Fibroblast of the conjunctiva (primary cell): ENCODE results near the gene PDE6B.
"Not testable (repeated sequence)": the region's sequence is repeated elsewhere in the genome, so short reads cannot be mapped to it uniquely, and the experiment has no call there.

Experiments used
- DNase-seq: peaks from one replicate; pipeline ENCODE4 v3.0.0-alpha.2; 2010; ENCODE audit warnings: low read depth

Gene PDE6B

GRCh38 chr4:624705-625590 lies at the start of gene PDE6B:
TSS of gene PDE6B (plus strand) at chr4:625573. CDS start at chr4:625627, 54 bp downstream.
- DNase-seq = no peak

- DNase-seq = no peak
Measured at GRCh38 chr4:576245-576821, 49.0 kb upstream of the PDE6B start, which contains the start of gene TMEM271. TSS of gene TMEM271 (minus strand) at chr4:576295. CDS start at chr4:576062, 233 bp downstream.

GRCh38 chr4:576991-577498 lies 48.3 kb upstream of the PDE6B start:
- no peak for DNase-seq

- no peak for DNase-seq
Measured at GRCh38 chr4:577499-578450, 47.6 kb upstream of the PDE6B start.

- no peak for DNase-seq
Measured at GRCh38 chr4:578451-579443, 46.6 kb upstream of the PDE6B start.

GRCh38 chr4:579543-580175 lies 45.7 kb upstream of the PDE6B start:
- no peak for DNase-seq

GRCh38 chr4:581181-581580 lies 44.2 kb upstream of the PDE6B start:
- DNase-seq = no peak

- DNase-seq = no peak
Measured at GRCh38 chr4:581753-582361, 43.5 kb upstream of the PDE6B start.

- no peak for DNase-seq
Measured at GRCh38 chr4:583820-584219, 41.6 kb upstream of the PDE6B start.

- DNase-seq = no peak
Measured at GRCh38 chr4:587671-588350, 37.6 kb upstream of the PDE6B start.

GRCh38 chr4:588351-588849 lies 37.0 kb upstream of the PDE6B start:
- DNase-seq = no peak

- DNase-seq = no peak
Measured at GRCh38 chr4:589219-589963, 36.0 kb upstream of the PDE6B start.

- no peak for DNase-seq
Measured at GRCh38 chr4:590313-590841, 35.0 kb upstream of the PDE6B start.

- DNase-seq = not testable (repeated sequence)
Measured at GRCh38 chr4:592178-592577, 33.2 kb upstream of the PDE6B start.

GRCh38 chr4:592825-593520 lies 32.4 kb upstream of the PDE6B start:
- DNase-seq = no peak

- DNase-seq = no peak
Measured at GRCh38 chr4:598925-599324, 26.4 kb upstream of the PDE6B start.

- no peak for DNase-seq
Measured at GRCh38 chr4:600166-600565, 25.2 kb upstream of the PDE6B start.
